Measurements from ENCODE around the gene ATP8A2. TPM values are rescaled to one million over a fixed set of nuclear protein-coding genes. Genes with fewer than 3 reads are reported as not detected.

Gene ATP8A2
- total RNA-seq, 1 experiment from 2014 or later: not detected

DNA sequence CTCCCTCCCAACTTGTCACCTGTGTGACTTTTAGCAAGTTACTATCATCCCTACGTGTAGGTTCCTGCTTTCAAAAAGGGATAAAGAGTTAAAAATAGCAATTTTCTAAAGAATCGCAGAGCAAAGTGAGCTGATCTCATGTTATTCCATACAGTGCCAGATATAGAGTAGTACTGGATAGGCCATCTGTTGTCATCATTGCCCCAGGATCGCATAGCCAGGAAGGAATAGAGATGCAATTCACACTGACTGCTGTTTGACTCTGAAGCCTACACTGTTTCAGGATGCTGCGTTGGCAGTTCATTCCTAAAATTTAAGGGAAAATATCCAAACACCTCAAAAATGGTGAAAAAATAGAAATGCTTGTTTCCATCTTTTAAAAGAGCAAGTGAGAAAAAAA lies 541.2 kb downstream of the ATP8A2 start:
- Histone ChIP-seq H3K4me2 (no peak overlapping the region), H4K20me1 (ENCODE audit: insufficient read depth) (no peaks in the 10 kb centered on the region), H3K9me3 (ENCODE audit: insufficient read depth, low read depth) (no peaks in the 10 kb centered on the region), H3K9me2 (ENCODE audit: insufficient read depth) (no peaks in the 10 kb centered on the region), H3K4me1 (replicated peaks; ENCODE audit: insufficient read depth) (no peaks in the 10 kb centered on the region), H3K27ac (no peak overlapping the region), H3F3A (ENCODE audit: insufficient read depth, low read depth) (no peaks in the 10 kb centered on the region), H3K4me3 (no peak overlapping the region), H3K27me3 (ENCODE audit: insufficient read depth, low read depth) (peaks cover 73% of the 10 kb centered on the region), H3K79me2 (ENCODE audit: low read depth) (no peaks in the 10 kb centered on the region), H3K36me3 (ENCODE audit: low read depth) (no peaks in the 10 kb centered on the region), H2AFZ (no peak overlapping the region)
- ChIA-PET CTCF (no interaction called here), POLR2A (ENCODE audit: unreplicated experiment) (no interaction called here)
- no peak for TF ChIP-seq EZH2 (IDR thresholded peaks at IDR 0.05; ENCODE audit: low read depth)
- TF ChIP-seq, protein P1, sequence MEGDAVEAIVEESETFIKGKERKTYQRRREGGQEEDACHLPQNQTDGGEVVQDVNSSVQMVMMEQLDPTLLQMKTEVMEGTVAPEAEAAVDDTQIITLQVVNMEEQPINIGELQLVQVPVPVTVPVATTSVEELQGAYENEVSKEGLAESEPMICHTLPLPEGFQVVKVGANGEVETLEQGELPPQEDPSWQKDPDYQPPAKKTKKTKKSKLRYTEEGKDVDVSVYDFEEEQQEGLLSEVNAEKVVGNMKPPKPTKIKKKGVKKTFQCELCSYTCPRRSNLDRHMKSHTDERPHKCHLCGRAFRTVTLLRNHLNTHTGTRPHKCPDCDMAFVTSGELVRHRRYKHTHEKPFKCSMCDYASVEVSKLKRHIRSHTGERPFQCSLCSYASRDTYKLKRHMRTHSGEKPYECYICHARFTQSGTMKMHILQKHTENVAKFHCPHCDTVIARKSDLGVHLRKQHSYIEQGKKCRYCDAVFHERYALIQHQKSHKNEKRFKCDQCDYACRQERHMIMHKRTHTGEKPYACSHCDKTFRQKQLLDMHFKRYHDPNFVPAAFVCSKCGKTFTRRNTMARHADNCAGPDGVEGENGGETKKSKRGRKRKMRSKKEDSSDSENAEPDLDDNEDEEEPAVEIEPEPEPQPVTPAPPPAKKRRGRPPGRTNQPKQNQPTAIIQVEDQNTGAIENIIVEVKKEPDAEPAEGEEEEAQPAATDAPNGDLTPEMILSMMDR (conservative IDR thresholded peaks at IDR 0.05): no peak
- no TSS peak for BruUV-seq (replicated peaks)
- DNase-seq: no peak
- intact Hi-C loops (cut with micrococcal nuclease; ENCODE audit: unreplicated experiment): no loop called here

DNA sequence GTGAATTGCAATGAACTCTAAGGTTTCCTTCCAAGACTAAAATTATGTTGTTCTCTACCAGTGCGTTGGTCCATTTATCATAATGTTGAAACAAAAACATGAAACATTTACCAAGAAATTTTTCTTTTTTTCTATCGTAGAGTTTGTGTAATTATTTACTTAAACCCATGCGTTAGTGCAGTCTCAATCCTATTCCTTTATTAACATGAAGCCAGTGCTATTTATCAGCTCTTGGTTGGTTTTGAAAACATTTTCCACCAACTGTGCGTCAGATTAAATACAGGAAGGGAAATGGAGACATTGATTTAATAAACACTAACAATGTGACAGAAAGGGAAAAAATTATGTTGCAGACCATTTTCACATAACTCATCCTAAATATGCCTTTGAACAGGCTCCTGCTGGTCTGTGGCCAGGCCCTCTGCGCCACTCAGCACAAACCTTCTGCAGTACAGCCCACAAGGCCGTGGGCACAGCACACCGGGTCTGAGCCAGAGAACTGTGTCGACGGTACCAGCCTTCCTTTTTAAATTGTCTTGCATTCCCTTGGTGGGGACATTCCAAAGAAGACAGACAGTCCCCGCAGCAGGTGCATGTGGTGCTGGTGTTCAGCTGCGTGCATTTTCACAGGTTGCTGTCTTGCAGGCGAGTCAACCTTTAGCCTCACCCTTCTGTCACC lies 544.2 kb downstream of the ATP8A2 start:
- Histone ChIP-seq H3K9me2 (ENCODE audit: insufficient read depth) (no peaks in the 10 kb centered on the region), H3K27ac (no peak overlapping the region), H4K20me1 (ENCODE audit: insufficient read depth) (no peaks in the 10 kb centered on the region), H3K27me3 (ENCODE audit: insufficient read depth, low read depth) (peaks cover 77% of the 10 kb centered on the region), H3K9me3 (ENCODE audit: insufficient read depth, low read depth) (no peaks in the 10 kb centered on the region), H3K79me2 (ENCODE audit: low read depth) (no peaks in the 10 kb centered on the region), H3K36me3 (ENCODE audit: low read depth) (no peaks in the 10 kb centered on the region), H3F3A (ENCODE audit: insufficient read depth, low read depth) (no peaks in the 10 kb centered on the region), H3K4me1 (replicated peaks; ENCODE audit: insufficient read depth) (no peaks in the 10 kb centered on the region), H2AFZ (no peak overlapping the region), H3K4me3 (no peak overlapping the region), H3K4me2 (no peak overlapping the region)
- ChIA-PET CTCF (no interaction called here), POLR2A (ENCODE audit: unreplicated experiment) (no interaction called here)
- TF ChIP-seq, protein P1 (conservative IDR thresholded peaks at IDR 0.05): no peak
- no peak for TF ChIP-seq EZH2 (IDR thresholded peaks at IDR 0.05; ENCODE audit: low read depth)
- no peak for DNase-seq
- intact Hi-C loops (cut with micrococcal nuclease; ENCODE audit: unreplicated experiment): no loop called here
- BruUV-seq (replicated peaks): no TSS peak

DNA sequence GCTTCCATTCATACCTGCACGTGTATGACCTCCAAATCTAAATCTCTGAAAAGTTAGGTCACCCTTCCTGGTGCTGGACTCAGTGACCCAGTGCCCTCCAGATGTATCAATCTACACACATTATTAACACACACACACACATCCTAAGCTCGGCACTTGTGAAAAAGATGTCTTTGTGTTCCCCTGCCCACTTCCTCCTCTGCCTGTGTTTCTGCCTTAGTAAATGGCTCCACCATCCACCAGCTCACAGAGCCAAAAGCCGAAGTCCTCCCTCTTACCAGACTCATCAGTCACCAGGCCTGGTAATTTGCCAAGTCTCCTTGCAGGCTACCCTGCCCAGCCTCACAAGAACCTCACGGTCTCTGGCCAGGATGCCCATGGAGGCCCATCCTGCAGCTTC lies 548.5 kb downstream of the ATP8A2 start:
- ChIA-PET CTCF (no interaction called here), POLR2A (ENCODE audit: unreplicated experiment) (interaction anchor here (0.5 kb wide), 1 partner anchor 60 kb away, joined by 3 read pairs; no protein-coding TSS in a partner anchor)
- H3K27me3 ChIP-seq (ENCODE audit: insufficient read depth, low read depth): peaks cover 73% of the 10 kb centered on the region
- no peaks in the 10 kb centered on the region for H3K36me3 ChIP-seq (ENCODE audit: low read depth)
- no peak overlapping the region for H2AFZ ChIP-seq
- H3K4me1 ChIP-seq (replicated peaks; ENCODE audit: insufficient read depth): no peaks in the 10 kb centered on the region
- no peaks in the 10 kb centered on the region for H3K9me2 ChIP-seq (ENCODE audit: insufficient read depth)
- BruUV-seq (replicated peaks): no TSS peak
- no peak overlapping the region for H3K4me3 ChIP-seq
- H3K9me3 ChIP-seq (ENCODE audit: insufficient read depth, low read depth): no peaks in the 10 kb centered on the region
- TF ChIP-seq, protein P1 (conservative IDR thresholded peaks at IDR 0.05): no peak
- no peak for TF ChIP-seq EZH2 (IDR thresholded peaks at IDR 0.05; ENCODE audit: low read depth)
- DNase-seq: no peak
- intact Hi-C loops (cut with micrococcal nuclease; ENCODE audit: unreplicated experiment): no loop called here
- H3K79me2 ChIP-seq (ENCODE audit: low read depth): no peaks in the 10 kb centered on the region
- H3K27ac ChIP-seq: no peak overlapping the region
- no peak overlapping the region for H3K4me2 ChIP-seq
- no peaks in the 10 kb centered on the region for H3F3A ChIP-seq (ENCODE audit: insufficient read depth, low read depth)
- no peaks in the 10 kb centered on the region for H4K20me1 ChIP-seq (ENCODE audit: insufficient read depth)
